NB4 (cell line): ENCODE data around the gene MTM1.

Source experiments
- DNase-seq: peaks from one replicate; pipeline ENCODE4 v3.0.0; 2010; ENCODE audit warnings: low read depth
- H3K4me3 ChIP-seq: one replicate; pipeline ENCODE4 v1.5.1; 2011; ENCODE audit warnings: mild to moderate bottlenecking, low read depth, low read length, moderate library complexity
- CTCF ChIP-seq: IDR thresholded peaks from one replicate; pipeline ENCODE4 v1.5.1; 2012; ENCODE audit warnings: low read depth, low read length
- MYC ChIP-seq: IDR thresholded peaks from 2 replicates; pipeline ENCODE4 v1.6.1; 2011; ENCODE audit warnings: low read depth, low read length
- POLR2A ChIP-seq: IDR thresholded peaks from 2 replicates; pipeline ENCODE4 v1.6.1; 2011; ENCODE audit warnings: mild to moderate bottlenecking; ENCODE audit not compliant: insufficient read length; ENCODE audit errors: extremely low read depth
- TF ChIP-seq, protein P1 (sequence below): IDR thresholded peaks from 2 replicates; pipeline ENCODE4 v1.6.1; 2011; ENCODE audit warnings: low read depth, low read length

Gene MTM1

GRCh38 chrX:150712619-150713018, 144.2 kb downstream of the MTM1 start:
- no peak overlapping the region for H3K4me3 ChIP-seq
- TF ChIP-seq CTCF (no peak), MYC (no peak), POLR2A (no peak)
- TF ChIP-seq, protein P1, sequence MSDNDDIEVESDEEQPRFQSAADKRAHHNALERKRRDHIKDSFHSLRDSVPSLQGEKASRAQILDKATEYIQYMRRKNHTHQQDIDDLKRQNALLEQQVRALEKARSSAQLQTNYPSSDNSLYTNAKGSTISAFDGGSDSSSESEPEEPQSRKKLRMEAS = no peak
- no peak for DNase-seq

- no peak for DNase-seq
- H3K4me3 ChIP-seq = no peak overlapping the region
- TF ChIP-seq CTCF (no peak), POLR2A (no peak), MYC (no peak)
- TF ChIP-seq, protein P1 = no peak
Observed at GRCh38 chrX:150715184-150715583, 146.8 kb downstream of the MTM1 start.

GRCh38 chrX:150719621-150720020, 151.2 kb downstream of the MTM1 start:
- H3K4me3 ChIP-seq = no peak overlapping the region
- no peak for DNase-seq
- TF ChIP-seq, protein P1 = no peak
- TF ChIP-seq POLR2A (no peak), CTCF (no peak), MYC (no peak)
